Gastroesophageal sphincter (tissue), 3 donors: ENCODE results near the gene AKAP12.

ENCODE experiments used
- EP300 ChIP-seq: sonication (generic); formaldehyde crosslinking; IDR thresholded peaks from one replicate; pipeline ENCODE4 v1.6.1; 2017; ENCODE audit warnings: antibody characterized with exemption, mild to moderate bottlenecking
- POLR2A ChIP-seq, 2 donors: fragments of 450-650 bp; IDR thresholded peaks; one replicate each; pipeline ENCODE4 v1.6.1; 2017; ENCODE audit warnings: antibody characterized with exemption in 2 of 2, mild to moderate bottlenecking in 2 of 2, moderate library complexity in 1 of 2
- POLR2AphosphoS5 ChIP-seq: sonication (generic); formaldehyde crosslinking; IDR thresholded peaks from one replicate; pipeline ENCODE4 v1.6.1; 2017; ENCODE audit warnings: antibody characterized with exemption
- TF ChIP-seq, protein P1 (sequence below), 4 experiments: fragments of 200-600 bp in 2 of 4; fragments of 450-650 bp in 2 of 4; sonication (generic) in 1 of 4; IDR thresholded peaks; one replicate each; pipeline ENCODE4 v1.5.1; 2017 to 2019; ENCODE audit warnings: antibody characterized with exemption in 4 of 4, mild to moderate bottlenecking in 2 of 4, moderate library complexity in 2 of 4

DNA sequence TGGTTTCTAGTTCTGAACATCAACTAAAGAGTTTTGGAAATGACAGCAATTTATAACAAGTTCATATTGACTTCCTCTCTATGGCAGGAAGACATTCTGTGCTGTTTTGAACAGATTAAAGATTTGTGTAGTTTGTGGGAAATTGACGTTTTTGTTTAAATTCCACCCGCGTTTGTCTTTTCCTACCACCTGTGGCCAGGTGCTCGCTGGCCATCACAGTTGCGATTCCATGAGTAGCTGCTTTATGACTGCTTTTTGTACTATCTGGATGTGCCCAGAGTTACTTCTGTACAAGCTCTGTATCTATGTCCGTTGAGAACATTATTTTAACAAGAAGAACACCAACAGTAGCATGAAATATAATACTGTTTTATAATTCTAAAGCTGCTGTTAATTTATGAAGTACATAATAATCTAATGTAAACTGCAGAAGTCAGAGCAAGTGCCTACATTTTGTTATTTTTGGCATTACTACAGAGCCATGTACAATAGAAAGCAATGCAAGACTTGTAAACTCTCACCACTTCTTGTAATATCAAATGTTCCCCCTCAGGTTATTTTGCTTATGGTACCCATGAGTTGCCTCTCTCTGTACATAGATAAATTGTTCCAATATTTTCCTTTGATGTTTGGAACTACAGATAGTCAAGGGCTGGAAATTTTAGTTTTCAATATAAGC lies 118.1 kb downstream of the AKAP12 start:
- TF ChIP-seq POLR2A (IDR thresholded peaks at IDR 0.05) (no peak), POLR2AphosphoS5 (no peak), EP300 (no peak)
- TF ChIP-seq, protein P1, sequence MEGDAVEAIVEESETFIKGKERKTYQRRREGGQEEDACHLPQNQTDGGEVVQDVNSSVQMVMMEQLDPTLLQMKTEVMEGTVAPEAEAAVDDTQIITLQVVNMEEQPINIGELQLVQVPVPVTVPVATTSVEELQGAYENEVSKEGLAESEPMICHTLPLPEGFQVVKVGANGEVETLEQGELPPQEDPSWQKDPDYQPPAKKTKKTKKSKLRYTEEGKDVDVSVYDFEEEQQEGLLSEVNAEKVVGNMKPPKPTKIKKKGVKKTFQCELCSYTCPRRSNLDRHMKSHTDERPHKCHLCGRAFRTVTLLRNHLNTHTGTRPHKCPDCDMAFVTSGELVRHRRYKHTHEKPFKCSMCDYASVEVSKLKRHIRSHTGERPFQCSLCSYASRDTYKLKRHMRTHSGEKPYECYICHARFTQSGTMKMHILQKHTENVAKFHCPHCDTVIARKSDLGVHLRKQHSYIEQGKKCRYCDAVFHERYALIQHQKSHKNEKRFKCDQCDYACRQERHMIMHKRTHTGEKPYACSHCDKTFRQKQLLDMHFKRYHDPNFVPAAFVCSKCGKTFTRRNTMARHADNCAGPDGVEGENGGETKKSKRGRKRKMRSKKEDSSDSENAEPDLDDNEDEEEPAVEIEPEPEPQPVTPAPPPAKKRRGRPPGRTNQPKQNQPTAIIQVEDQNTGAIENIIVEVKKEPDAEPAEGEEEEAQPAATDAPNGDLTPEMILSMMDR (IDR thresholded peaks at IDR 0.05), result no peak
